ENCODE data around the gene MTA1.

MTA1 gene

GRCh38 chr14:105447651-105448640 is 28.3 kb downstream of the MTA1 start:
- DNase-seq = no peak

GRCh38 chr14:105448706-105449111 is 29.1 kb downstream of the MTA1 start:
- DNase-seq = peak; percentile 61

GRCh38 chr14:105449276-105450122 is 29.9 kb downstream of the MTA1 start:
- DNase-seq = no peak

- no peak for DNase-seq
Measured at GRCh38 chr14:105450123-105450505, 30.5 kb downstream of the MTA1 start.

- DNase-seq = no peak
Measured at GRCh38 chr14:105450864-105451720, 31.5 kb downstream of the MTA1 start.

- no peak for DNase-seq
Measured at GRCh38 chr14:105452963-105453362, 33.3 kb downstream of the MTA1 start.

- no peak for DNase-seq
Measured at GRCh38 chr14:105453847-105454246, 34.2 kb downstream of the MTA1 start.

GRCh38 chr14:105455086-105455640 is 35.5 kb downstream of the MTA1 start:
- DNase-seq = no peak

GRCh38 chr14:105455766-105456660 is 36.4 kb downstream of the MTA1 start:
- no peak for DNase-seq

GRCh38 chr14:105456736-105457617 is 37.4 kb downstream of the MTA1 start:
- no peak for DNase-seq

GRCh38 chr14:105458010-105458409 is 38.4 kb downstream of the MTA1 start:
- no peak for DNase-seq

- no peak for DNase-seq
Measured at GRCh38 chr14:105458571-105458970, 38.9 kb downstream of the MTA1 start.

- DNase-seq = no peak
Measured at GRCh38 chr14:105460116-105460515, 40.5 kb downstream of the MTA1 start.

- DNase-seq = no peak
Measured at GRCh38 chr14:105460616-105461015, 41.0 kb downstream of the MTA1 start.

- DNase-seq = no peak
Measured at GRCh38 chr14:105461903-105462302, 42.3 kb downstream of the MTA1 start.

GRCh38 chr14:105464501-105464900 is 44.9 kb downstream of the MTA1 start:
- DNase-seq = no peak

GRCh38 chr14:105465209-105466031 is 45.8 kb downstream of the MTA1 start:
- DNase-seq = no peak

- DNase-seq = no peak
Measured at GRCh38 chr14:105466531-105467248, 47.1 kb downstream of the MTA1 start.
